ENCODE measurements around the gene AGER.

Gene AGER

DNA sequence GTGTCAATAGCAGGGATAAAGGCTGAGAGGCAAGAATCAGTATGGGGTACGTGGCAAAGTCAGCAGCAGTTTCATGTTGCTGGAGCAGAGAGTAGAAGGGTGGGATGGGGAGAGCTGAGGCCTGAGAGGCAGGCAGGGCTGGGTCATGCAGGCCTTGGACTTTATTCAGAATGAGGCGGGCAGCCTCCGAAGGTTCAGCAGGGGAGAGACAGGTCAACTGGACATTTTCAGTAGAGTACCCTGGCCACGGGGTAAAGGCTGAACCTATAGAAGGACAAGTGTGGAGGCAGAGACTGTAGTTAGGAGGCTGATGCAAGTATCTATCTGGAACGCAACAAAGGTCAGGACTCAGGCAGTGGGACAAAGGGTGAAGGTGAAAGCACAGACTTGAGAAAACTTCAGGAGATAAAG lies 26.1 kb upstream of the AGER start:
- TF ChIP-seq, protein P1, sequence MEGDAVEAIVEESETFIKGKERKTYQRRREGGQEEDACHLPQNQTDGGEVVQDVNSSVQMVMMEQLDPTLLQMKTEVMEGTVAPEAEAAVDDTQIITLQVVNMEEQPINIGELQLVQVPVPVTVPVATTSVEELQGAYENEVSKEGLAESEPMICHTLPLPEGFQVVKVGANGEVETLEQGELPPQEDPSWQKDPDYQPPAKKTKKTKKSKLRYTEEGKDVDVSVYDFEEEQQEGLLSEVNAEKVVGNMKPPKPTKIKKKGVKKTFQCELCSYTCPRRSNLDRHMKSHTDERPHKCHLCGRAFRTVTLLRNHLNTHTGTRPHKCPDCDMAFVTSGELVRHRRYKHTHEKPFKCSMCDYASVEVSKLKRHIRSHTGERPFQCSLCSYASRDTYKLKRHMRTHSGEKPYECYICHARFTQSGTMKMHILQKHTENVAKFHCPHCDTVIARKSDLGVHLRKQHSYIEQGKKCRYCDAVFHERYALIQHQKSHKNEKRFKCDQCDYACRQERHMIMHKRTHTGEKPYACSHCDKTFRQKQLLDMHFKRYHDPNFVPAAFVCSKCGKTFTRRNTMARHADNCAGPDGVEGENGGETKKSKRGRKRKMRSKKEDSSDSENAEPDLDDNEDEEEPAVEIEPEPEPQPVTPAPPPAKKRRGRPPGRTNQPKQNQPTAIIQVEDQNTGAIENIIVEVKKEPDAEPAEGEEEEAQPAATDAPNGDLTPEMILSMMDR (IDR thresholded peaks at IDR 0.05; ENCODE audit: poor library complexity, severe bottlenecking) = no peak
- Histone ChIP-seq H3K9me3 (ENCODE audit: severe bottlenecking) (no peaks in the 10 kb centered on the region), H3K4me3 (ENCODE audit: severe bottlenecking) (no peak overlapping the region), H3K27ac (ENCODE audit: poor library complexity, severe bottlenecking) (no peak overlapping the region), H3K27me3 (ENCODE audit: insufficient read depth, poor library complexity, severe bottlenecking) (no peaks in the 10 kb centered on the region), H3K4me1 (ENCODE audit: insufficient read depth, poor library complexity, severe bottlenecking) (no peaks in the 10 kb centered on the region), H3K36me3 (ENCODE audit: low read depth) (no peaks in the 10 kb centered on the region)
- no peak for ATAC-seq (ENCODE audit: low read depth)
- no peak for DNase-seq (ENCODE audit: low spot score)

GRCh38 chr6:32208996-32209395 lies 24.9 kb upstream of the AGER start:
- no peak for ATAC-seq (ENCODE audit: low read depth)
- Histone ChIP-seq H3K36me3 (ENCODE audit: low read depth) (no peaks in the 10 kb centered on the region), H3K27ac (ENCODE audit: poor library complexity, severe bottlenecking) (no peak overlapping the region), H3K27me3 (ENCODE audit: insufficient read depth, poor library complexity, severe bottlenecking) (no peaks in the 10 kb centered on the region), H3K9me3 (ENCODE audit: severe bottlenecking) (no peaks in the 10 kb centered on the region), H3K4me3 (ENCODE audit: severe bottlenecking) (no peak overlapping the region), H3K4me1 (ENCODE audit: insufficient read depth, poor library complexity, severe bottlenecking) (no peaks in the 10 kb centered on the region)
- TF ChIP-seq, protein P1 (IDR thresholded peaks at IDR 0.05; ENCODE audit: poor library complexity, severe bottlenecking) = no peak
- no peak for DNase-seq (ENCODE audit: low spot score)

DNA sequence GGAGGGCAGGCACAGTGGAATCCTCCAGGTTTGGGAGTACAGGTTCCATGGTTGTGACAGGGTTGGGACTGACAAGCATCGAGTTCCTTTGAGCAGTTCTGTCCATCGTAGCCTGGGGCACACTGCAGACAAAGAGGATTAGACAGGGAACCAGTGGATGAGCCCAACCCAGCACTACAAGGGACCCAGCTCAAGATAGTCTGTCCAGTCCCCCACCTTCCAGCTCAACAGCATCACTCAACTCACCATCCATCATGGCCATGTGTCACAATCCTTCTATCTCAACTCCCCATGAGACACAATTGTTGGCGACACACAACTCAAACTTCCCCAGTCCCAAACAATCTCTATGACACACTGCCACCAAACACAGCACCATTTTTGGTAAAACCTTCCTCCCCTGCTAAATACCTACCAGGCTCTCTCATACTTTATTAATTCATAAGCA lies 20.2 kb upstream of the AGER start:
- H3K27me3 ChIP-seq (ENCODE audit: insufficient read depth, poor library complexity, severe bottlenecking) = no peaks in the 10 kb centered on the region
- no peaks in the 10 kb centered on the region for H3K4me1 ChIP-seq (ENCODE audit: insufficient read depth, poor library complexity, severe bottlenecking)
- no peak for ATAC-seq (ENCODE audit: low read depth)
- DNase-seq (ENCODE audit: low spot score) = no peak
- H3K9me3 ChIP-seq (ENCODE audit: severe bottlenecking) = no peaks in the 10 kb centered on the region
- H3K36me3 ChIP-seq (ENCODE audit: low read depth) = no peaks in the 10 kb centered on the region
- no peak overlapping the region for H3K4me3 ChIP-seq (ENCODE audit: severe bottlenecking)
- TF ChIP-seq, protein P1 (IDR thresholded peaks at IDR 0.05; ENCODE audit: poor library complexity, severe bottlenecking) = no peak
- H3K27ac ChIP-seq (ENCODE audit: poor library complexity, severe bottlenecking) = no peak overlapping the region

DNA sequence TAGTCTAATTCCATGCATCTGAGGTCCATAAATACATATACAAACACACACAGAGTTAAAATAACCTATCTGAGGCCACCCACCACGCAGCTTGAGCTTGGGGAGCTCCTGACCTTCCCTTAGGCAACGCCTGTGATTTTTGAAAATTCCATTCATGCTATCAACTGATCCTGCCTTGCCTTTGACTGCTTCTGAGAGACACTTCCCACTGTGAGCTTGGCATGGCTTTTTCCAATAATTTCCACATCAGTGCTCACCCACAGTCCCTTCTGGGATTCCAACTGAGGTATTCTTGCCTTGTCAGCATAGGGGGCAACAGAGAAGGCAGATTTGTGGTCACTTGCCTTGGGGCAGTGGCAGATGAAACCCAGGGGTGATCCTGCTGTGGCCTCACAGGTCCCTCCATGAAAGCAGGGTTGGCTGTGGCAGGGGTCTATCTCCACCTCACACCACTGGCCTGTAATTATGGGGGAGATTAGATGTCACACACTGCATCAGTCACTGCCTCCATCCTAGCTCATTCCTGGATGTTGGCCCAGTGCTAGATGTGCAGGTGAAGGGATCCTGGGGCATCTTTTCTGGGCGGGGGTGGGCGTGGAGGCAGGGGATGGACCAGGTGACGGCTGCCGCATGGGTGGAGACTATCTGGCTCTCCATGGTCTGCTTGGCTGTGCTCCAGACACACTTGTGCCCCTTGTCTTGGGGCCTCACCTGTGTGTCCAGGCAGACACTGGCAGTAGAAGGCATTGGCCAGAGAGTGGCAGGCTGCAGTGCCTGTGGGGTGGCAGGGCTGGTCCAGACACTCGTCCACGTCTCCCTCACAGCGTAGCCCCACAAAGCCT lies 19.6 kb upstream of the AGER start:
- Histone ChIP-seq H3K27ac (ENCODE audit: poor library complexity, severe bottlenecking) (no peak overlapping the region), H3K4me3 (ENCODE audit: severe bottlenecking) (no peak overlapping the region), H3K9me3 (ENCODE audit: severe bottlenecking) (no peaks in the 10 kb centered on the region), H3K27me3 (ENCODE audit: insufficient read depth, poor library complexity, severe bottlenecking) (no peaks in the 10 kb centered on the region), H3K36me3 (ENCODE audit: low read depth) (no peaks in the 10 kb centered on the region), H3K4me1 (ENCODE audit: insufficient read depth, poor library complexity, severe bottlenecking) (no peaks in the 10 kb centered on the region)
- no peak for ATAC-seq (ENCODE audit: low read depth)
- no peak for DNase-seq (ENCODE audit: low spot score)
- TF ChIP-seq, protein P1 (IDR thresholded peaks at IDR 0.05; ENCODE audit: poor library complexity, severe bottlenecking) = no peak

GRCh38 chr6:32202186-32202585 lies 18.1 kb upstream of the AGER start:
- Histone ChIP-seq H3K27me3 (ENCODE audit: insufficient read depth, poor library complexity, severe bottlenecking) (no peaks in the 10 kb centered on the region), H3K27ac (ENCODE audit: poor library complexity, severe bottlenecking) (no peak overlapping the region), H3K4me1 (ENCODE audit: insufficient read depth, poor library complexity, severe bottlenecking) (no peaks in the 10 kb centered on the region), H3K9me3 (ENCODE audit: severe bottlenecking) (no peaks in the 10 kb centered on the region), H3K36me3 (ENCODE audit: low read depth) (no peaks in the 10 kb centered on the region), H3K4me3 (ENCODE audit: severe bottlenecking) (no peak overlapping the region)
- no peak for DNase-seq (ENCODE audit: low spot score)
- TF ChIP-seq, protein P1 (IDR thresholded peaks at IDR 0.05; ENCODE audit: poor library complexity, severe bottlenecking) = no peak
- ATAC-seq (ENCODE audit: low read depth) = no peak
